ENCODE measurements around the gene SZT2.

Gene SZT2

DNA sequence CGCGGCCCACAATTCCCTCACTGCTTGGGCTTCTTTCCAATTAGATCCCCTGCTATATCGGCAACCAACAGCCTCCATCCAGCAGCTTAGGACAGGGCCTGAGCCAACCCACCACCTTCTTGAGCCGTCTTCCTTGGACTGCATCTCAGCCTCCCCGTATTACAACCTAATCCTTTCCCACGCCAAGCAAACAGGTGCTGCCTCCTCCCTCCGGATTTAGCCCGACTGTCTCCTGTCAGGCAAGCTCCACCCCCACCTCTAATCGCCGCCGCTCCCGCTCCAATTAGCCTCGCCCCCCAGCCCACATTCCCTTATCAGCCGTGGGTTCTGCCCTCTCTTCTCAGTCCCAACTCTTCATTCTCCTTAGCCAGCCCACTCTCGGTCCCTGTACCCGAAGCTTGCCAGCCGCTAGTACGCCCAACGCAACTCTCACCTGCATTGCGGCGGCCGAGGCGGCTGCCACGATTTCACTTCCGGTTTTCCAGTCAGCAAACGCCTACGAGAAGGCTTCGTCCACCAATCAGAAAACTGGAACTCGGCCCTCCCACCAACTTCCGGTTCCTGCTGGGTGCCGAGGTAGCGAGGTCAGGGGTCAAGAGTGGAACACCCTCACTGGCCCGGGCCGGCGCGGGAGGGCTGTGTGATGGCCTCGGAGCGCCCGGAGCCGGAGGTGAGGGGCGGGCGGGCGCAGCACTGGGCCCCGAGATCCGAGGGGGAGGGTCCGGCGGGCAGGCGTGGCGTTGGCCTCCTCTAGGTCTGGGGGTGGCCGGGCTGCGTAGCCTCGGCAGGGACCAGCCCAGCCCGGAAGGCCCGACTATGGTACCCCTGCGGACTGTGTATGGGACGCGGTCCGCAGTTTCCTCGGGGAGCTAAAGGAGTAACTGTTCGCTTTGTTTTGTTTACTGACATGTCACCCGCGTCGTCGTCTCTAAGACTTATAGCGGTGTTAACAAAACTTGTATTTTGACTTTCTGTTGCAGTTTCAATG is at the start of gene SZT2, which contains the start of gene MED8:
TSS of gene SZT2 (plus strand) at position 574 of the 988 bp plus-strand sequence. CDS start at position 644, 70 bp downstream.
TSS of gene MED8 (minus strand) at position 475 of the 988 bp plus-strand sequence. CDS start at position 439, 36 bp downstream.
- Histone ChIP-seq H3K27ac (ENCODE audit: low read depth, low read length) (peak within 1 kb of the TSS; percentile 71), H3K9ac (ENCODE audit: low read depth in 1 of 2, low read length in 2 of 2) (peak within 1 kb of the TSS; percentile 88 to 91), H3K27me3 (ENCODE audit: control insufficient read depth in 1 of 2, insufficient read depth in 2 of 2, low read length in 2 of 2) (no peaks in the 10 kb centered on the region), H3K36me3 (ENCODE audit: control insufficient read depth in 1 of 2, insufficient read depth in 2 of 2, low read length in 2 of 2) (peaks cover 23 to 33% of the 10 kb centered on the region in 2 donors), H3K4me3 (ENCODE audit: low read depth in 1 of 2, low read length in 2 of 2) (peak within 1 kb of the TSS; percentile 88 to 94), H3K9me3 (ENCODE audit: control insufficient read depth in 1 of 2, low read length in 2 of 2) (no peaks in the 10 kb centered on the region), H3K4me1 (ENCODE audit: control insufficient read depth in 1 of 2, insufficient read depth in 2 of 2, low read length in 2 of 2) (peaks cover 26 to 27% of the 10 kb centered on the region in 2 donors)

DNA sequence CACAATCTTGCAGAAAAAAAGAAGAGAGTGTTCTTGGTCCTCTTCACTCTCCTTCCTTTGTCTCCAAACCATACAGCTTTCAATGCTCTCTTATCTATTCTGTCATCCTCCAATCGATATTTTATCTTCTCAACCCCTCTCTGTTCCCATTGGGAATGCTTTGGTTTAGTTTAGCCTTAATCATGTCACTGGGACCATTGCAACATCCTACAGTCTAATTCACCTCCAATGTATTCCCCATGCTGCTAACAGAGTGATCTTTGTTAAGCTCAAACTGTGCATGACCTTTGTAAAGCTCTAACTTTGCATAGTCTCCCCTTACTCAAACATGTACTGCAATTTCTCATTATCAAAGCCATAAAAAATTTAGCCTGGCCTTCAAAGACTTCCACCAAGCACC is 49.1 kb upstream of the SZT2 start:
- Histone ChIP-seq H3K4me3 (ENCODE audit: low read depth in 1 of 2, low read length in 2 of 2) (no peak overlapping the region), H3K4me1 (ENCODE audit: control insufficient read depth in 1 of 2, insufficient read depth in 2 of 2, low read length in 2 of 2) (peaks cover 13% of the 10 kb centered on the region in 2 donors), H3K36me3 (ENCODE audit: control insufficient read depth in 1 of 2, insufficient read depth in 2 of 2, low read length in 2 of 2) (no peaks in the 10 kb centered on the region), H3K9me3 (ENCODE audit: control insufficient read depth in 1 of 2, low read length in 2 of 2) (no peaks in the 10 kb centered on the region), H3K9ac (ENCODE audit: low read depth in 1 of 2, low read length in 2 of 2) (no peak overlapping the region), H3K27ac (ENCODE audit: low read depth, low read length) (no peak overlapping the region), H3K27me3 (ENCODE audit: control insufficient read depth in 1 of 2, insufficient read depth in 2 of 2, low read length in 2 of 2) (no peaks in the 10 kb centered on the region)

DNA sequence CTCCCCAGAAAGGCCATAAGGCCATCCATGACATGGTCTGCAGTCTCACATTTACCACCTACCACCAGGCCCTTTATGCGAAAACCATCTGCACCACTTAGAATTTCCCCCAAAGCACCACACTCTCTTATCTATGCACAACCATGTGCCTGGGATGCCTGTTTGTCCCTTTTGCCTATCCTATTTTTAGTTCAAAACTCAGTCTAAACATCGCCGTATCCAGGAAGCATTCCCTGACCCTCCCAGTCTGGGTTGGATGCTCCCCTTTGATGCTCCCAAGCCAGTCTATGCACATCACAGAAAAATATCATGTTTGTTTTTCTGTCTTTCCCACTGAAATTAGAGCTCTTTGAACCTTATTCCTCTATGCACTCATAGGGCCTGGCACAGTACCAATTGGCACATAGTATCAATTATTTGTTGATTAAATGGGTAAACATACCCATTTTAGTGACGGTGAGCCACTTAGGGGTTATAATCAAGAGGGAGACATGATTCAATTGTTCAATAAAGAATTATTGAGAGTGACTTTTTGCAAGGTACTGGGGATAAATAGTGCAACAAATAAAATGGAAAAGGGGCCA is 45.3 kb upstream of the SZT2 start:
- Histone ChIP-seq H3K4me1 (ENCODE audit: control insufficient read depth in 1 of 2, insufficient read depth in 2 of 2, low read length in 2 of 2) (peaks cover 25 to 32% of the 10 kb centered on the region in 2 donors), H3K4me3 (ENCODE audit: low read depth in 1 of 2, low read length in 2 of 2) (no peak overlapping the region), H3K36me3 (ENCODE audit: control insufficient read depth in 1 of 2, insufficient read depth in 2 of 2, low read length in 2 of 2) (no peaks in the 10 kb centered on the region), H3K9ac (ENCODE audit: low read depth in 1 of 2, low read length in 2 of 2) (no peak overlapping the region), H3K27me3 (ENCODE audit: control insufficient read depth in 1 of 2, insufficient read depth in 2 of 2, low read length in 2 of 2) (no peaks in the 10 kb centered on the region), H3K9me3 (ENCODE audit: control insufficient read depth in 1 of 2, low read length in 2 of 2) (no peaks in the 10 kb centered on the region), H3K27ac (ENCODE audit: low read depth, low read length) (no peak overlapping the region)

DNA sequence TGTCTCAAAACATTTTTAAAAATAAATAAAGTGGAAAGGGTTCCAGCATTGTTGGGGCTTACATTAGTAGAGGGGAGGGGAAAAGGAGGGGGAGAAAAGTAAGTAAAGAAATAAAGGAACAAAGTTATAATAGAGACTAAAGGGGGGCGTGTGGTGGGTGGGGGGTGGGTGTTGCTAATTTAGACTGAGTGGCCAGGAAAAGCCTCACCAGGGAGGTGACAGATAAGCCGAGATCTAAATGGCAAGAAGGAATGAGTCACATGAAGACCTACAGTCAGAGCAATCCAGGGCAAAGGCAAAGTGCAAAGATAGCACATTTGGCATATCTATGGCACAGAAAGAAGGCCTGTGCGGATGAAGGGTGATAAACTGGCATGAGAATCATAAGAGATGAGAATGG is 44.6 kb upstream of the SZT2 start:
- H3K4me3 ChIP-seq (ENCODE audit: low read depth in 1 of 2, low read length in 2 of 2): no peak overlapping the region
- no peak overlapping the region for H3K9ac ChIP-seq (ENCODE audit: low read depth in 1 of 2, low read length in 2 of 2)
- H3K4me1 ChIP-seq (ENCODE audit: control insufficient read depth in 1 of 2, insufficient read depth in 2 of 2, low read length in 2 of 2): peaks cover 32% of the 10 kb centered on the region in 2 donors
- no peak overlapping the region for H3K27ac ChIP-seq (ENCODE audit: low read depth, low read length)
- H3K9me3 ChIP-seq (ENCODE audit: control insufficient read depth in 1 of 2, low read length in 2 of 2): no peaks in the 10 kb centered on the region
- H3K36me3 ChIP-seq (ENCODE audit: control insufficient read depth in 1 of 2, insufficient read depth in 2 of 2, low read length in 2 of 2): no peaks in the 10 kb centered on the region
- H3K27me3 ChIP-seq (ENCODE audit: control insufficient read depth in 1 of 2, insufficient read depth in 2 of 2, low read length in 2 of 2): no peaks in the 10 kb centered on the region

- no peak overlapping the region for H3K9ac ChIP-seq (ENCODE audit: low read depth in 1 of 2, low read length in 2 of 2)
- no peaks in the 10 kb centered on the region for H3K36me3 ChIP-seq (ENCODE audit: control insufficient read depth in 1 of 2, insufficient read depth in 2 of 2, low read length in 2 of 2)
- no peaks in the 10 kb centered on the region for H3K27me3 ChIP-seq (ENCODE audit: control insufficient read depth in 1 of 2, insufficient read depth in 2 of 2, low read length in 2 of 2)
- no peak overlapping the region for H3K4me3 ChIP-seq (ENCODE audit: low read depth in 1 of 2, low read length in 2 of 2)
- H3K9me3 ChIP-seq (ENCODE audit: control insufficient read depth in 1 of 2, low read length in 2 of 2): no peaks in the 10 kb centered on the region
- H3K4me1 ChIP-seq (ENCODE audit: control insufficient read depth in 1 of 2, insufficient read depth in 2 of 2, low read length in 2 of 2): peaks cover 32 to 34% of the 10 kb centered on the region in 2 donors
- no peak overlapping the region for H3K27ac ChIP-seq (ENCODE audit: low read depth, low read length)
These were observed 43.1 kb upstream of the SZT2 start for GRCh38 chr1:43346636-43347035.

DNA sequence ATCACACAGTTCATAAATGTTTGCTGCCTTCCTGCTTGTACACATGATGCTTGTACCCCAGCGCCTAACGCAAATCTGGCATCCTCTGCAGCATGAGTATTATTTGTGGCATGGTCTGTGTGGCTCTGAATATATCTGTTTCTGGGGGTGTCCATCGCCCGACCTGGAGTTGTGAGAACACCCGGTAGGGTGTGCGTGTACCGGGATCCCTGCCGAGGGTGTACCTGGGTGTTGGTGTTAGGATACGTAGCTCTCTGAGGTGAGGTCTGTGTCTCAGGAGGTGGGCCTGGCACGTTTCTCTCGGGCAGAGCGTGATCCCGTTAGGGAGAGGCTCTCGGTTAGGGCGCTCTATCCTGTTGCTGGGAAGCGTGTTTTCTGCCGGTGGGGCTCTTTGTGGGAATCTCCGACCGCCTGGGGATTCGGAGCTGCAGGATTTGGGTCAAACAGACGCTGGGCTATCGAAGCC is 41.3 kb upstream of the SZT2 start:
- Histone ChIP-seq H3K36me3 (ENCODE audit: control insufficient read depth in 1 of 2, insufficient read depth in 2 of 2, low read length in 2 of 2) (no peaks in the 10 kb centered on the region), H3K27me3 (ENCODE audit: control insufficient read depth in 1 of 2, insufficient read depth in 2 of 2, low read length in 2 of 2) (no peaks in the 10 kb centered on the region), H3K9me3 (ENCODE audit: control insufficient read depth in 1 of 2, low read length in 2 of 2) (no peaks in the 10 kb centered on the region), H3K27ac (ENCODE audit: low read depth, low read length) (peak overlapping the region; percentile 99), H3K9ac (ENCODE audit: low read depth in 1 of 2, low read length in 2 of 2) (peak overlapping the region; percentile 80 to 86), H3K4me3 (ENCODE audit: low read depth in 1 of 2, low read length in 2 of 2) (peak overlapping the region; percentile 66 to 70), H3K4me1 (ENCODE audit: control insufficient read depth in 1 of 2, insufficient read depth in 2 of 2, low read length in 2 of 2) (peaks cover 32 to 34% of the 10 kb centered on the region in 2 donors)

GRCh38 chr1:43348809-43349593 is 40.7 kb upstream of the SZT2 start:
- Histone ChIP-seq H3K4me1 (ENCODE audit: control insufficient read depth in 1 of 2, insufficient read depth in 2 of 2, low read length in 2 of 2) (peaks cover 30 to 31% of the 10 kb centered on the region in 2 donors), H3K27me3 (ENCODE audit: control insufficient read depth in 1 of 2, insufficient read depth in 2 of 2, low read length in 2 of 2) (no peaks in the 10 kb centered on the region), H3K36me3 (ENCODE audit: control insufficient read depth in 1 of 2, insufficient read depth in 2 of 2, low read length in 2 of 2) (no peaks in the 10 kb centered on the region), H3K27ac (ENCODE audit: low read depth, low read length) (peak overlapping the region; percentile 99), H3K4me3 (ENCODE audit: low read depth in 1 of 2, low read length in 2 of 2) (peak overlapping the region; percentile 66 to 70), H3K9ac (ENCODE audit: low read depth in 1 of 2, low read length in 2 of 2) (peak overlapping the region; percentile 80 to 87), H3K9me3 (ENCODE audit: control insufficient read depth in 1 of 2, low read length in 2 of 2) (no peaks in the 10 kb centered on the region)

DNA sequence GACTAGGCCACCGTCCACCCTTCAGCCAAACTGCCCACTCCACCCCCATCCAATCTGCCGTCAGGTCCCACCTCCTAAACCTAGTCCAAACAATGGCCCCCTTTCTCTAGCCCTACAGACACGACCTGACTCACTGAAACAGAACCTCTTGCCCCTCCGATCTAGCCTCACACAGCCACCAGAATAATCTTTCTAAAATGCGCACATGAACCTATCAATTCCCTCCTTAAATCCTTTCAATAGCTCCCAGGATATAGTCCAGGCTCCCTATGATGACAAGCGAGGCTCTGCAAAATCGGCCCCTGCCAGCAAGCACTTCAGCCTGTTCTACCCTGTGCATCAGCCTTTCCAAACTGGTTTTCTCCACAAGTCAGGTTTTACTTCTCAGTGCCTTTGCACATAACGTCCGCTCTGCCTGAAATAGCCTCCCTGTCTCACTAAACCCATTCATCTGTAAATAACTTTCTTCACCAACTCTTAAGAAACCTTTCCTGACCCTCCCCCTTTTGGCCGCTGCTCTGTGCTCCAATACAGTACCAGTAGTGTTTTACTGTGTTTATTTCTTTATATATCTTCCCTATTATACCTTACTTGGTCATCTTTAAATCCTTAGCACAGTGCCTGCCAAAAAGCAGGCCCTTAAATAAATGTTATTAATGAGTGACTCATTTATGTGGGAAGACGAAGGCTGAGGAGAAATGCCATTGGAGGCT is 39.9 kb upstream of the SZT2 start:
- Histone ChIP-seq H3K27me3 (ENCODE audit: control insufficient read depth in 1 of 2, insufficient read depth in 2 of 2, low read length in 2 of 2) (no peaks in the 10 kb centered on the region), H3K9me3 (ENCODE audit: control insufficient read depth in 1 of 2, low read length in 2 of 2) (no peaks in the 10 kb centered on the region), H3K4me3 (ENCODE audit: low read depth in 1 of 2, low read length in 2 of 2) (peak overlapping the region; percentile 66 to 70), H3K36me3 (ENCODE audit: control insufficient read depth in 1 of 2, insufficient read depth in 2 of 2, low read length in 2 of 2) (no peaks in the 10 kb centered on the region), H3K27ac (ENCODE audit: low read depth, low read length) (peak overlapping the region; percentile 99), H3K9ac (ENCODE audit: low read depth in 1 of 2, low read length in 2 of 2) (peak overlapping the region; percentile 80 to 87), H3K4me1 (ENCODE audit: control insufficient read depth in 1 of 2, insufficient read depth in 2 of 2, low read length in 2 of 2) (peaks cover 23 to 24% of the 10 kb centered on the region in 2 donors)

GRCh38 chr1:43350976-43351375 is 38.7 kb upstream of the SZT2 start:
- H3K36me3 ChIP-seq (ENCODE audit: control insufficient read depth in 1 of 2, insufficient read depth in 2 of 2, low read length in 2 of 2): no peaks in the 10 kb centered on the region
- no peaks in the 10 kb centered on the region for H3K9me3 ChIP-seq (ENCODE audit: control insufficient read depth in 1 of 2, low read length in 2 of 2)
- H3K27ac ChIP-seq (ENCODE audit: low read depth, low read length): no peak overlapping the region
- H3K4me3 ChIP-seq (ENCODE audit: low read depth in 1 of 2, low read length in 2 of 2): no peak overlapping the region
- H3K9ac ChIP-seq (ENCODE audit: low read depth in 1 of 2, low read length in 2 of 2): no peak overlapping the region
- no peaks in the 10 kb centered on the region for H3K27me3 ChIP-seq (ENCODE audit: control insufficient read depth in 1 of 2, insufficient read depth in 2 of 2, low read length in 2 of 2)
- H3K4me1 ChIP-seq (ENCODE audit: control insufficient read depth in 1 of 2, insufficient read depth in 2 of 2, low read length in 2 of 2): peaks cover 15 to 19% of the 10 kb centered on the region in 2 donors
